Transverse colon (tissue), 4 donors: ENCODE measurements around the gene ELN.

ENCODE experiments used
- POLR2A ChIP-seq: fragments of 450-650 bp; IDR thresholded peaks from one replicate; pipeline ENCODE4 v1.6.1; 2016; ENCODE audit warnings: antibody characterized with exemption, mild to moderate bottlenecking, moderate library complexity
- POLR2AphosphoS5 ChIP-seq, 3 donors: sonication (generic); formaldehyde crosslinking; IDR thresholded peaks; one replicate each; pipeline ENCODE4 v1.6.1; 2016; ENCODE audit warnings: antibody characterized with exemption in 3 of 3
- TF ChIP-seq, protein P1 (sequence below), 5 experiments: fragments of 200-600 bp in 3 of 5; fragments of 450-650 bp in 2 of 5; sonication (generic) in 3 of 5; IDR thresholded peaks; 1 replicate in 2 of 5; 2 replicates in 3 of 5; pipeline ENCODE4 v1.5.1; 2016 to 2017; ENCODE audit warnings: antibody characterized with exemption in 5 of 5, inconsistent platforms in 3 of 5, mild to moderate bottlenecking in 2 of 5, moderate library complexity in 1 of 5

DNA sequence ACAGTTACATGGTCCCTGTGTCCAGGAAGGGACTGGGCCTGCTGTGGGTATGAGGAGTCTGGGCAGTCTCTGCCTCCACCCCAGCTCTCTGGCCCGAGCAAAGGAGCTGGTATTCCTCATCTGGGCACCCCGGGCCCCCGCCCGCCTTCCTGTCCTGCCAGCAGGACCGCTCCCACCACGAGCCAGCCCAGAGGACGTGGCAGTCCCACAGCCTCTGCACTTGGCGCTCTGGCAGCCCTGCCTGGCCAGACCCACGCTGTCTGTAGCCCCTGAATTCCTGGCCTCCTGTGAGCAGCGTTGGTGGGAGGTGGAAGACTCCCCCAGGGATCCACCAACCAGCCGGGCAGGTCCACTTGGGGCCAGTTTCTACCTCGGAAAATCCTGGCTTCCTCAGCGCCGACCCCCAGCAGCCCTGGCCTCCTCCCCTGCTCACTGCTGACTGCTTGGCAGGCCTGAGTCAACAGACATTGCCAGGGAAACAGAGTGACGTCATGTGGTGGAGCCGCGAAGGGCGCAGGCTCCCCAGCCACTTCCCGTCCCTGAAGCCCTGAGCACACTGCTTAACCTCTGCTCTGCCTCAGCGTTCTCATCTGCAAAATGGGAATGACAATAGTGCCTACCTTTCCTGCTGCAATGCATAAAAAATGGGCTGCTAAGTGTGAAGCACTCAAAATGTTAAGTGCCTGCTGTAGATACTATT is 34.0 kb downstream of the ELN start:
- TF ChIP-seq, protein P1, sequence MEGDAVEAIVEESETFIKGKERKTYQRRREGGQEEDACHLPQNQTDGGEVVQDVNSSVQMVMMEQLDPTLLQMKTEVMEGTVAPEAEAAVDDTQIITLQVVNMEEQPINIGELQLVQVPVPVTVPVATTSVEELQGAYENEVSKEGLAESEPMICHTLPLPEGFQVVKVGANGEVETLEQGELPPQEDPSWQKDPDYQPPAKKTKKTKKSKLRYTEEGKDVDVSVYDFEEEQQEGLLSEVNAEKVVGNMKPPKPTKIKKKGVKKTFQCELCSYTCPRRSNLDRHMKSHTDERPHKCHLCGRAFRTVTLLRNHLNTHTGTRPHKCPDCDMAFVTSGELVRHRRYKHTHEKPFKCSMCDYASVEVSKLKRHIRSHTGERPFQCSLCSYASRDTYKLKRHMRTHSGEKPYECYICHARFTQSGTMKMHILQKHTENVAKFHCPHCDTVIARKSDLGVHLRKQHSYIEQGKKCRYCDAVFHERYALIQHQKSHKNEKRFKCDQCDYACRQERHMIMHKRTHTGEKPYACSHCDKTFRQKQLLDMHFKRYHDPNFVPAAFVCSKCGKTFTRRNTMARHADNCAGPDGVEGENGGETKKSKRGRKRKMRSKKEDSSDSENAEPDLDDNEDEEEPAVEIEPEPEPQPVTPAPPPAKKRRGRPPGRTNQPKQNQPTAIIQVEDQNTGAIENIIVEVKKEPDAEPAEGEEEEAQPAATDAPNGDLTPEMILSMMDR (IDR thresholded peaks at IDR 0.05) = no peak
- TF ChIP-seq POLR2A (peak; percentile 69), POLR2AphosphoS5 (IDR thresholded peaks at IDR 0.05) (peak; percentile 62 to 85 (median 80))
